OCI-LY3 (cell line): ENCODE data around the gene GADD45G.

Source experiments
- CTCF ChIP-seq: fragments of 200-600, 300-600 bp; sonication (generic); IDR thresholded peaks from 2 replicates; pipeline ENCODE4 v1.5.1; 2014; ENCODE audit warnings: antibody characterized with exemption, low read length, low read depth
- EZH2phosphoT487 ChIP-seq: fragments of 200-600 bp; shearing (Covaris generic); IDR thresholded peaks from 2 replicates; pipeline ENCODE4 v1.6.1; 2018; ENCODE audit warnings: antibody characterized with exemption, mixed run types, low read depth

DNA sequence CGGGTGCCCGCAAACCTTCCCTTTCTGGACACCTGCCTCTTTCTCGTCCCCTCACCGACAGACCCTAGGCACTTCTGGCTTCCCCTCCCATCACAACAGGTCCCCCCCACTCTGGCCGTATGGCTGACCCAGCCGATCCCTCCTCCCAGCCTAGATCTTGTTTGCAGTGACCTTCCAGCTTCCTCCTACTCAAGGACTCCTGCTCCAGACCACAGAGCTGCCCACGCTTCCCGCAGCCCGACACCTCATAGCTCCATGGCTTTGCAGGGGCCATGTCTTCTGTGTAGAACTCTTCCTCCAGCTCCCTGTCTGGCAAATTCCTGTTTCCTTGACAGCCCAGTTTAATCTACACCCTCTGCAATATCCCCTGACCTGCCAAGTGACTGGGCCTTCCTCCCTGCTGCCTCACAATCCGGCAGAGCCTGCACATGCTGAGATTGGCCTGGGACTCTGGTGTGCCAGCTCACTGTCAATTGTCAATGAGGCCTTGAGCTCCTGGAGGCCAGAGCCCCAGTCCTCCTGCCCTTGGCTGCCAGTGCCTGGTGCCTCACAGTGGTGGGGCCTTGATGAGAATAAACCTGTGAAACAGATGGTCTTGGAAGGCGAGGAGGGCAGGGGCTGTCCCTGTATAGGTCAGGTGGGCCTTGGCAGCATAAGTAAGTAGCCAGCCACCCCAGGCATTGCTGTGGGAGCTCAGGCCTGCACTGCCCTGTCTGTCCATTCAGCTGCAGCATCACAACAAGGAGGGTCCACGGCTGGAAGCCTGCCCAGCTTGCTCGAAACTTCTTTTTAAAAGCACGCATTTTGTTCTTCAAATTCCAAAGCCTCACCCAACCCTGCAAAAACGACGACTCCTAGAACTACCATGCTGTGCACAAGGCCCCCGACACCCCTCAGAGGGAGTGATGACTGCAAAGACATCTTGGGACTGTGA lies 50.5 kb downstream of the GADD45G start:
- TF ChIP-seq CTCF: no peak
- no peak for TF ChIP-seq EZH2phosphoT487
